Activated CD8-positive, alpha-beta T cell treated with anti-CD3 and anti-CD28 coated beads for 36 hours (primary cell): Measurements from ENCODE around the gene FN1. TPM values are rescaled to one million over a fixed set of nuclear protein-coding genes. Genes with fewer than 3 reads are reported as not detected.

Source experiments
- ATAC-seq: fragments of 200-7000 bp; cut with Tn5 transposase; one replicate; pipeline ENCODE4 v1.10.0; 2021; ENCODE audit warnings: mild to moderate bottlenecking, moderate library complexity
- CTCF ChIA-PET: fragments of 350-600 bp; sonication (Branson Sonifier 250); formaldehyde crosslinking; loops from one replicate; lab custom pipeline; 2021; ENCODE audit warnings: antibody characterized with exemption; lab: Charles Lee
- POLR2A ChIA-PET: fragments of 350-600 bp; sonication (Branson Sonifier 250); formaldehyde crosslinking; loops from one replicate; lab custom pipeline; 2021; ENCODE audit warnings: antibody characterized with exemption; lab: Charles Lee
- DNase-seq: peaks from one replicate; pipeline ENCODE4 v3.0.0-alpha.2; 2020
- H3K27ac Mint-ChIP-seq: one replicate; pipeline ENCODE4 v1.8.0; 2021; ENCODE audit warnings: mild to moderate bottlenecking, mixed read lengths
- H3K27me3 Mint-ChIP-seq: one replicate; pipeline ENCODE4 v1.8.0; 2021; ENCODE audit warnings: mixed read lengths
- H3K36me3 Mint-ChIP-seq: one replicate; pipeline ENCODE4 v1.8.0; 2021; ENCODE audit warnings: low read depth, mixed read lengths
- H3K4me1 Mint-ChIP-seq: one replicate; pipeline ENCODE4 v1.8.0; 2021; ENCODE audit warnings: low read depth, mixed read lengths
- H3K4me3 Mint-ChIP-seq: one replicate; pipeline ENCODE4 v1.8.0; 2021; ENCODE audit warnings: mild to moderate bottlenecking, moderate library complexity, mixed read lengths
- H3K9me3 Mint-ChIP-seq: one replicate; pipeline ENCODE4 v1.8.0; 2021; ENCODE audit warnings: mixed read lengths
- intact Hi-C: fragments of 100-400 bp; cut with micrococcal nuclease; formaldehyde crosslinking; loops from one replicate; pipeline ENCODE4 v1.10.0; 2022
- total RNA-seq, 2 experiments: library from RNA; stranded (reverse); gene quantifications; one replicate each; pipeline ENCODE4 v1.2.3, GENCODE V29; 2021
- TF ChIP-seq, protein P1 (sequence below): fragments of 200-600 bp; IDR thresholded peaks from one replicate; pipeline ENCODE4 v1.8.0; 2022; ENCODE audit warnings: antibody characterized with exemption, mild to moderate bottlenecking

Gene FN1
- total RNA-seq, 2 experiments from 2014 or later = 0.11 TPM; not detected in 1

DNA sequence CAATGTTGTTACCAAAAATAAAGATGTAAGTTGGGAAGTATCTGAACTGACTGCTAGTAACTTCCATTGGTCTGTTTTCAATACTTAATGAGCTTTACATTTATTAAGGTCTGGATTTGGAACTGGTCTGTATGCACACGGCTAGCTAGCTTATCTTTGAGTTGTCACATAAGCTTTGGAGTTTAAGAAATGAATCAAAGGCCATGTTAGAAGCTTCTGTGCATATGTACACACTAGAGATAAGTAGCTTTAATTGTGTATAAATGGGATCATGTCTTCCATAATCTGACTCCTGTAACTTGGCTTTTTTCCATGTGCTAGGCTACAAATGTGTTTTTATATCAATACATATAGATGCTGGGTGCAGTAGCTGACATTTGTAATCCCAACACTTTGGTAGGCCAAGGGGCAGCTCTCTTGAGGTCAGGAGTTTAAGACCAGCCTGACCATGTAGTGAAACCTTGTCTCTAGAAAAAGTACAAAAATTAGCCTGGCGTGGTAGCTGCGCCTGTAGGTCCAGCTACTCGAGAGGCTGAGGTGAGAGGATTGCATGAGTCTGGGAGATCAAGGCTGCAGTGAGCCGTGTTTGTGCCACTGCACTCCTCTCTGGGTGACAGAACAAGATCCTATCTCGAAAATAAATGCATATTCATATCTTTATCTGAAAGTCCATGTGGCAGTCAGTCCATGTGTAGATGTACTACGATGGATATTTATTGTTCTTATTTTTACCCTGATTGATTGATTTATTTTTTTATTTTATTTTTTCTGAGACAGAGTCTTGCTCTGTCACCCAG is 96.8 kb downstream of the FN1 start:
- Mint-ChIP-seq H3K27me3 (no peaks in the 10 kb centered on the region), H3K4me1 (no peaks in the 10 kb centered on the region), H3K9me3 (no peaks in the 10 kb centered on the region), H3K36me3 (peaks cover 68% of the 10 kb centered on the region), H3K4me3 (no peak overlapping the region), H3K27ac (no peak overlapping the region)
- ChIA-PET CTCF (no interaction called here), POLR2A (interaction anchor here (0.9 kb wide), 1 partner anchor 14 kb away, joined by 3 read pairs; no protein-coding TSS in a partner anchor)
- ATAC-seq = no peak
- intact Hi-C loops = no loop called here
- DNase-seq = no peak
- TF ChIP-seq, protein P1, sequence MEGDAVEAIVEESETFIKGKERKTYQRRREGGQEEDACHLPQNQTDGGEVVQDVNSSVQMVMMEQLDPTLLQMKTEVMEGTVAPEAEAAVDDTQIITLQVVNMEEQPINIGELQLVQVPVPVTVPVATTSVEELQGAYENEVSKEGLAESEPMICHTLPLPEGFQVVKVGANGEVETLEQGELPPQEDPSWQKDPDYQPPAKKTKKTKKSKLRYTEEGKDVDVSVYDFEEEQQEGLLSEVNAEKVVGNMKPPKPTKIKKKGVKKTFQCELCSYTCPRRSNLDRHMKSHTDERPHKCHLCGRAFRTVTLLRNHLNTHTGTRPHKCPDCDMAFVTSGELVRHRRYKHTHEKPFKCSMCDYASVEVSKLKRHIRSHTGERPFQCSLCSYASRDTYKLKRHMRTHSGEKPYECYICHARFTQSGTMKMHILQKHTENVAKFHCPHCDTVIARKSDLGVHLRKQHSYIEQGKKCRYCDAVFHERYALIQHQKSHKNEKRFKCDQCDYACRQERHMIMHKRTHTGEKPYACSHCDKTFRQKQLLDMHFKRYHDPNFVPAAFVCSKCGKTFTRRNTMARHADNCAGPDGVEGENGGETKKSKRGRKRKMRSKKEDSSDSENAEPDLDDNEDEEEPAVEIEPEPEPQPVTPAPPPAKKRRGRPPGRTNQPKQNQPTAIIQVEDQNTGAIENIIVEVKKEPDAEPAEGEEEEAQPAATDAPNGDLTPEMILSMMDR = no peak

DNA sequence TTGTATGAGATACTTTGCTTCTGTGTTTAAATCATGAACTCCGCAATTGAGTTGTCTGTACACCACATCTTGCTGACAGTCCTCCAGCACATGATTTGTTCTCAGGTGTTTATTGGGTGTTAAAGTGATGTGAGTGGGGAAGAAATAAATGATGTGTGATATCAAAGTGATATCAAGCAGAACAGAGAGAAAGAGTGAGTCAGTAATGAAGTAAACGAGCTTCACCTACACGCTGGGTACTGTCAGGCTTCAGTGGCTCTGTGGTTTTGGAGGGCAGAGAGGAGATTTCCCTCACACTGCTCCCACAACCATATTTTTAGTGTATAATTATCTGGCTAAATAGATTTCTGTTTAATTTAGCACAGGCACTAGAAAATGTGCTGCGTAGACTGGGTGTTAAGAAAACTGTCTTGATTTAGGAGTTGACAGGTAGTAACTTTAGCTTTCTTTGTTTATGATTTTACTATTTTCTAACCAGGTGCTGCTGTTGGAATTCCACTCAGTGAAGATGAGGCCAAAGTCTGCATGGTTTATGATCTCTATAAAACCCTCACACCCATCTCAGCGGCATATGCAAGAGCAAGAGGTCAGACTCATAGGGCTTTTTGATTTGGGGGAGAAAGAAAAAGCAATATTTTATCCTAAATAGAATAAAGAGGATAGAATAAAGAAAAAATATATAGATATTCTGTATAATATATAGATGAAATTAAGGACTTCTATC is 102.8 kb downstream of the FN1 start:
- CTCF ChIA-PET = interaction anchor here (1.6 kb wide), 1 partner anchor 7 kb away, joined by 4 read pairs; no protein-coding TSS in a partner anchor
- POLR2A ChIA-PET = no interaction called here
- H3K4me1 Mint-ChIP-seq = peaks cover 24% of the 10 kb centered on the region
- H3K9me3 Mint-ChIP-seq = no peaks in the 10 kb centered on the region
- intact Hi-C loops = no loop called here
- ATAC-seq = no peak
- H3K4me3 Mint-ChIP-seq = no peak overlapping the region
- peaks cover 66% of the 10 kb centered on the region for H3K36me3 Mint-ChIP-seq
- DNase-seq = no peak
- H3K27me3 Mint-ChIP-seq = no peaks in the 10 kb centered on the region
- H3K27ac Mint-ChIP-seq = peak overlapping the region; percentile 65
- TF ChIP-seq, protein P1 = no peak

DNA sequence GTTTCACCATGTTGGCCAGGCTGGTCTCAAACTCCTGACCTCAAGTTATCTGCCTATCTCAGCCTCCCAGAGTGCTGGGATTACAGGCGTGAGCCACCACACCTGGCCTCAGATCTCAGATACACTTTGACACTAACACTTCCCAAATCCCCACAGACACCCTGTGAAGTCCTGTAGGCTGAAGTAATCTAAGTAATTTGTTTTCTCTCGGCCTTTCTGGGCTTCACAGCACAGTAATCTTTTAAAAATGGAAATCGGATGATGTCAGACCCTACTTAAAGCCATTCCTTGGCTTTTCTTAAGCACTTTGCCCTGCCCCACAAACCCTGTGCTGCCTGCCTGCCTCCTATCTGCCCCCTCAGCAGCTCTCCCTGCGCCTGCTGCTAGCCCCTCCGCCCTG is 107.8 kb downstream of the FN1 start:
- H3K36me3 Mint-ChIP-seq = peaks cover 77% of the 10 kb centered on the region
- no peaks in the 10 kb centered on the region for H3K27me3 Mint-ChIP-seq
- intact Hi-C loops = no loop called here
- DNase-seq (no peak), ATAC-seq (no peak)
- TF ChIP-seq, protein P1 = no peak
- no peak overlapping the region for H3K27ac Mint-ChIP-seq
- H3K9me3 Mint-ChIP-seq = no peaks in the 10 kb centered on the region
- peaks cover 42% of the 10 kb centered on the region for H3K4me1 Mint-ChIP-seq
- CTCF ChIA-PET = no interaction called here
- no peak overlapping the region for H3K4me3 Mint-ChIP-seq
- POLR2A ChIA-PET = interaction anchor here (0.7 kb wide), 1 partner anchor 27 kb away, joined by 3 read pairs; no protein-coding TSS in a partner anchor

DNA sequence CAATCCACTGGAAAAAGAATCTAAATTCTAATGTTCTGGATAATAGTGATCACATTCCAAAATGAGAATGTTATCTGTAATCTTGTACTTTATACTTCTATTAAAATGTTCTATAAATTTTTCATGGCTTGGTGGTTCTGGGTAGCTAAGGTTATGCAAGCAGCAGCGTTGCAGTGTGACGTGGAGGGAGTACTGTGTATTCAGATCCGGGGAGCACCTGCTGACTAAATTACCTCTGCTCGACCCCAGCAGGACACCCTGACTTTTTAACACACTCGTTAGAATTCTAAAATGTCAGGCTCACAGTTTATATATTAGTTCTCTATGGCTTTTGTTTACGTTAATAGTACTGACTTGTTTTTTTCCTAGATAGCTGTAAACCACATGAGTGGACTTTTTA is 111.1 kb downstream of the FN1 start:
- Mint-ChIP-seq H3K27me3 (no peaks in the 10 kb centered on the region), H3K4me1 (peaks cover 37% of the 10 kb centered on the region), H3K9me3 (no peaks in the 10 kb centered on the region), H3K36me3 (peaks cover 71% of the 10 kb centered on the region), H3K27ac (no peak overlapping the region), H3K4me3 (no peak overlapping the region)
- ATAC-seq = no peak
- intact Hi-C loops = no loop called here
- TF ChIP-seq, protein P1 = no peak
- ChIA-PET POLR2A (interaction anchor here (0.9 kb wide), 1 partner anchor 12 kb away, joined by 3 read pairs; no protein-coding TSS in a partner anchor), CTCF (interaction anchor here (1.9 kb wide), 1 partner anchor 9 kb away, joined by 4 read pairs; no protein-coding TSS in a partner anchor)
- no peak for DNase-seq
